Activated CD4-positive, alpha-beta T cell treated with anti-CD3 and anti-CD28 coated beads, Interleukin-2, Interleukin-6, amounts not matched to agents 100 ng/mL and 50 ng/mL, durations not matched to agents 16 hours and 8 hours (primary cell): ENCODE data around the gene PRG2.
"Not testable (repeated sequence)": the region's sequence is repeated elsewhere in the genome, so short reads cannot be mapped to it uniquely, and the experiment has no call there.

Experiments
- DNase-seq: peaks from one replicate; pipeline ENCODE4 v3.0.0-alpha.2; 2020

The PRG2 gene

GRCh38 chr11:57364851-57365660, 25.4 kb downstream of the PRG2 start:
- DNase-seq = no peak

- DNase-seq = no peak
Observed at GRCh38 chr11:57363131-57364080, 27.0 kb downstream of the PRG2 start.

GRCh38 chr11:57361926-57362325, 28.5 kb downstream of the PRG2 start:
- no peak for DNase-seq

- DNase-seq = not testable (repeated sequence)
Observed at GRCh38 chr11:57361420-57361819, 29.0 kb downstream of the PRG2 start.

GRCh38 chr11:57360991-57361390, 29.5 kb downstream of the PRG2 start:
- DNase-seq = no peak

- no peak for DNase-seq
Observed at GRCh38 chr11:57359896-57360690, 30.4 kb downstream of the PRG2 start.

GRCh38 chr11:57359396-57359795, 31.1 kb downstream of the PRG2 start:
- no peak for DNase-seq

- no peak for DNase-seq
Observed at GRCh38 chr11:57358991-57359390, 31.5 kb downstream of the PRG2 start.

- DNase-seq = no peak
Observed at GRCh38 chr11:57358543-57358961, 31.9 kb downstream of the PRG2 start.

- DNase-seq = no peak
Observed at GRCh38 chr11:57357856-57358255, 32.6 kb downstream of the PRG2 start.

- no peak for DNase-seq
Observed at GRCh38 chr11:57357310-57357709, 33.1 kb downstream of the PRG2 start.

GRCh38 chr11:57356268-57356667, 34.2 kb downstream of the PRG2 start:
- DNase-seq = no peak

GRCh38 chr11:57354699-57355098, 35.8 kb downstream of the PRG2 start:
- no peak for DNase-seq

GRCh38 chr11:57353852-57354251, 36.6 kb downstream of the PRG2 start:
- DNase-seq = no peak

- DNase-seq = no peak
Observed at GRCh38 chr11:57353446-57353845, 37.0 kb downstream of the PRG2 start.

GRCh38 chr11:57353036-57353435, 37.4 kb downstream of the PRG2 start:
- DNase-seq = no peak

GRCh38 chr11:57349491-57350274, 40.8 kb downstream of the PRG2 start:
- DNase-seq = peak; percentile 67

GRCh38 chr11:57348636-57349313, 41.7 kb downstream of the PRG2 start:
- no peak for DNase-seq

- no peak for DNase-seq
Observed at GRCh38 chr11:57348052-57348451, 42.4 kb downstream of the PRG2 start.

GRCh38 chr11:57347336-57347735, 43.1 kb downstream of the PRG2 start:
- no peak for DNase-seq

GRCh38 chr11:57345555-57346211, 44.8 kb downstream of the PRG2 start:
- DNase-seq = peak; percentile 75
